GM04504 (cell line): Measurements from ENCODE around the gene EVL.

Source experiments
- DNase-seq: peaks from one replicate; pipeline ENCODE4 v3.0.0-alpha.2; 2012; ENCODE audit warnings: low read depth

The EVL gene

DNA sequence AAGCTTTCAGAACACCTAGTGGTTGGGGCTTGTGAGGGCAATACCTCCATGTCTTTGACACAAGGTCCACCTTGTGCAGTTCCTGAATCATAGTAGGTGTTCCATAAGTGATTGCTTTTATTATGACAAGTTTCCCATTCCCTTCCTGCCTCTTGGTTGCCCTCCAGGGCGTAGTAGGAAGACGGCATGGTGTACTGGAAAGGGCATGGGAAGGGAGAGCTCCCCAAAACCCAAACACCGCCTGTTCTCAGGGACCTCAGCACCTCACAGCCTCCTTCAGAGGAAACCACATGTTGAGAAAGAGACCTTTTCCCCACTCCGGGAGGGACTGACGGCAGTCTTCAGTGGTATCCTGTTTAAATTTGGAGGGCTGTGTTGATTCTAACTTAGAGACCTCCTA is 21.1 kb downstream of the EVL start:
- no peak for DNase-seq

DNA sequence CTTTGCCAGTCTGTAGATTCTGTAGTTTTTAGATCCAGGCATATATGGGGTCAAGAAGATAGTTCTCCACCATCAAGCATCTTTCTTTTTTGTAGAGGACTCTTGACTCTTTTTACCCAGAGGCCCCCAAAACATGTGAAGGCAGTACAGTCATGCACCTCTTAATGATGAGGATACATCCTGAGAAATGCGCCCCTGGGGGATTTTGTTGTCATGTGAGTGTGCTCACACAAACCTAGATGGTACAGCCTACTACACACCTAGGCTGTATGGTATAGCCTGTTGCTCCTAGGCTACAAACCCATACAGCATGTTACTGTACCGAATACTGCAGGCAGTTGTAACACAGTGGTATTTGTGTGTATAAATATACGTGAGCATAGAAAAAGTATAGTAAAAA is 23.0 kb downstream of the EVL start:
- DNase-seq = no peak

DNA sequence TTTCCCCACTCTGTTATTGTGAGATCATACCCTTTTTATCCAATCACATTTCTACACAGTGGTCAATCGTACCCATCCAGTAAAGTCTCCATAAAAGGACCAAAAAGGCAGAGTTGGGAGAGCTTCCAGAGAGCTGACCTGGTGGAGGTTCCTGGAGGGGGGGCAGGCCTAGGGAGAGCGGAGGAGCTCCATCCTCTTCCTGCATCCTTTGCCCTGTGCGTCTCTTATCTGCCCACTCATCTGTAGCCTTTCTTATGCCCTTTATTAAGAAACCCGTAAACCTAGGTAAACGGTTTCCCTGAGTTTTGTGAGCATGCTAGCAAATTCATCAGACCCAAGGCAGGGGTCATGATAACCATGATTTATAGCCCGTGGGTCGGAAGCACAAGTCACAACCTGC is 26.2 kb downstream of the EVL start:
- DNase-seq = no peak

DNA sequence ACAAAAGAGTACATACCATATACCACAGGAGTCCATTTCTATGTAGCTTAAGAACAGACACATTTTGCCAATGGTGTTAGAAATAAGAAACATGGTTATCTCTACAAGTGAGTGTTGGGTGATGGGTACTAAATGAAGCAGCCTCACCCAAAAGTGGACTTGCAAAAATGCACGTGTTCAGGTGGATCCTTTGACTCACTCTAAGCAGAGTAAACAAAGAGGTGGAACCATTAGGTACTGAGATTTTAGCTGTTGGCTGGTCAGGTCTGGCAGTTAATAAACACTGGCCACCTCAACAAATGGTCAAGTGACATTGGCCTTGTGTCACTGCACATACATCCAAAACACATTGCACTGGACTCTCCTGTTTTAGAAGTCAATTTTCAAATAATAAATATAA is 27.6 kb downstream of the EVL start:
- DNase-seq = no peak

DNA sequence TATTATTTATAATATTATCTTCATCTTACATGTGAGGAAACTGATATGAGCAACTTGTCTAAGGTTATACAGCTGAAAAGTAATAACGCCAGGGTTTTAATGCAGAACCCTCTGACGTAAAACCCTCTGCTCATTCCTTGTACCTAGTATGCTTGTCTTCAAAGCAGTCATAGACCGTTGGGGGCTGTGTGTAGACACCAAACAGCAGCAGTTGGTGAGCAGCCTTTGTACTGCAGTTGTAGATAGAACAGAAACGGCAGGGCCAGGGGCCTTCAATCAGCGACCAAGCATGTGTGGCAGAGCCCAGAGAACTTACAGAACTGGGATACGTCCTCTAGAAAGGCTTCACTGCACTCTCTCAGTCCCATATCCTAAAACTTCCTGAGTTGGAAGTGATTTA is 28.1 kb downstream of the EVL start:
- no peak for DNase-seq

DNA sequence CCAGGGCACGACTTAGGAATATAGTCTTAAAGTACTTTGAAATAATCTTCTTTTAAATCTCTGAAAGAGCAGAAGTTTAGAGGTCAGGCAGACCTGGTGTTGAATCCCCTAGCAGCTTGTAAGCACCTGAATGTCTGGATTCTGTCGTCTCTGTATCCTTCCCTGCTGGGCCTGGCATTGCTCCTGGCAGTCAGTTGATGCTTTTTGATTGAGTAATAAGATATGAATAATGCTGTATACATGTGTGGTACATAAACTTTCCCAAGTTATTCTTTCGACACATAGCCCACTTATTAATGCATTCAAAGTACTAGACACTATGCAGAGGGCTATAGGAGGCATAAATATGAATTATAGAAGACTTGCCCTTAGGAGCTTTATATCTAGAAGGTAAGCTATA is 31.4 kb downstream of the EVL start:
- peak; percentile 50 for DNase-seq

DNA sequence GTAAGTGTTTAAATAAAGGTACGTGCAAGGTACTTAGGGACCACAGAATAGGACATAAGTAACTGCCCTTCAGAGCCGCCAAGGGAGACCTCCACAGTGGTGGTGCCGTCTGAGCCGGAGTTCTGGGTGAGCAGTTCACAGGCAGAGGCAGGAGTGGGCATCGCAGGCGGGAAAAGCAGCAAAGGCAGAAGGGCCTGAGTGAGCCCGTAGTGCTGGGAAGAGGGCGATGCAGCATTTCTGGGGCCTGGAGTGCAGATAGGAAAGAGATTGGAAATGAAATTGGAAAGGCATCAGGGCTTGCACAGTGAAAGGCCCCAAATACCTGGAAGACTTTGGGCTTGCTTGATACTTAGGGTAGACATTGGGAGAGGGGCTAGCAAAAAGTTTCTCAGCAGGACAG is 32.9 kb downstream of the EVL start:
- no peak for DNase-seq

DNA sequence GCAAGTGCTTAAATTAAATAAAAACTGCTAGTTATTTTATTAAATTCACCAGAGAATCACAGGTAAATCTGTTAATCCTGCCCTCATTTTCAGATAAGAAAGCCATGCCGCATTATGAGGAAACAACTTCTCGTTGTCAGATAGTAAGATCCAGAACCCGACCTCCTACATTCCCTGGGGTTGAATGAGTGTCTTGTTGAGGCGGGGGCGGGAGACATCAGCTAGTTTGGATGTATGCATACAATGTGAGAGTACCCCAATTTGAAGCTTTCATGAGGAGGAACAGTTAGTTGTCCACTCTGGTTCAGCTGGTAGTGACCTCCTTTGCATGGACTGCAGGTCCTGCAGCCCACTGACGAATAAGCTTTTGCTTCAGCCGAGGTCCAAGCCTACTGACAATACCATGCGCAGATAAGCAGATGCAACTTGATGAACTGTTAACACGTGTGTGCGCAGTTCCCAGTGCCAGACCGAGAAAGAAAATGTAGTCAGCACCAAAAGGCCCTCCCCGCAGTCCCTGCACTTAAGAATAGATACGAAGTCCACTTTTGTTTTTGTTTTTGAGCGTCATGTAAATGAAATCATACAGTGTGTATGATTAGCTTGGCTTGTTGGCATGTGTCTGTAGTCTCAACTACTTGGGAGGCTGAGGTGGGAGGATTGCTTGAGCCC is 34.9 kb downstream of the EVL start:
- DNase-seq = no peak

DNA sequence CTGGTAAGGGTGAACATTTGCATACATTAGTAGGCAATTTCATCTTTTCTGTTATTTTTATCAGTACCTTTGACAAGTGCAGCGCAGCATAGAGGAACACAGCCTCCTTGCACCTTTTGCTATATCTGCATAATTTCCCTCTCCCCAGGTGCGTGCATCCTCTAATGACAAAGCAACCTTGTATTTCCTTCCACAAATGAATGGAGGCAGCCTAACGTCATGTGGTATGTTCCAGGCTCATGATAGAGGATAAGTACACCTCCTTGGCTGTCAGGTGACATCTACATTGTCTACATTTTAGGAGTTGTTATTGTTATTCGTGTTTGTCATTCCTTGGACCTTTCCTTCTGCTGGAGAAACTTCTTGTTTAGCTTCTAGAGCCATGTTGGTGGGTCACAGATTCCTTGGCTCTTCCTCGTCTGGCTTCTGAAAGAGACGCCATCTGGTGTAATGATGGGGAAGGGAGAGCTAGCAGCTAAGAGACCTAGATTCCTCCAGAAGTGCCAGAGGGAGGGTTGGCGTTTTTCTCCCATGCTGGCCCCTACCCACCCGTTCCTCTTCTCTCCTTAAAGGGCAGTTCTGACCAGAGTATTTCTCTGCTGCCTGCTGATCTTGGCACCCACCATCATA is 37.0 kb downstream of the EVL start:
- no peak for DNase-seq

DNA sequence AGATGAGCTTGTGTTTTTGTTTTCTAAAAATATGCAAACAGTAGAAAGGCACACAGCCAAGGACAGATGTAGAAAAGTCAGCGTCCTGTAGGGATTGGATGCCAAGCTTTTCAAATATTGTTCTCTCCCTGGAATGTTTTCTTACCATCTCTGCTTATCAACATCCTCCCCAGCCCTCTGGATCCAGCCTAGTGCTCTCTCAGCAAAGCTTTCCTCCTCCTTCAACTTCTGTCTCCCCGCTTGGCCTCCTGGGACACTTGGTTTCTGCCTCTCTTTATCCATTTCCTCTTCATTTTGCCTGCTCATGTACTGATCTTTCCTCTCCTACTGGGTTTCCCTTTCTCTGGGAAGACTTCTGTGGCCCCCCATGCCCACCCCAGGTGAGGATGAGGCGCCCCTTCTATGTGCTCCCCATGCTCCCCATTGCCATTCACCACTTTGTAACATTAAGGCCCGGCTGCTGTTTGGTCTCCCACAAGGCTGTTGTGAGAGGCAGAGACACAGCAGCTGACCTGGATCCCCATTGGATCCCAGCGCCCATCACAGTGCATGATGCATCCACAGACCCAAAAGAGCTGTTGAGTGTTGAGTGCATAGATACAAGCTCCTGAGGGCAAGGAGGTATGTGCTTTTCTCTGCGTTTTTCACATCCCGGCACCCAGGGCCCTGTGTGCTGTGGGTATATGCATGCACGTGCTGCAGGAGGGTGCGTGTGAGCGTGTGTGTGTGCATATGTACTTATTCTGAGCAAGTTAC is 38.2 kb downstream of the EVL start:
- DNase-seq = no peak

DNA sequence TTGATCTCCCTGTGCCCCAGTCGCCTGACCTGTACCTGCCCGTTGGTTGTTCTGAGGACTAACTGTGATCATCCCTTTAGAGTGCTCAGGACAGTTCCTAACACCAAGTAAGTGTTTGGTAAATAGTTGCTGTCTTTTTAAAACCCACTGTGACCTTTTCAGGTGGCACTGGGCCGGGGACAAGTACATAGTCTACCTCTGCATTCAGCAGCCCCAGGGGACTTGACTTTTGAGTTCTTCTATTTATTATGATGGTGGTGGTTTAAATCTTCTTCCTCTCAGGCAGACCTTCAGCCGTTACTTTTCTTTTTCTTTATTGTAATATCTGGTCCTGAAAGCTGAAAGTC is 38.8 kb downstream of the EVL start:
- DNase-seq = no peak

DNA sequence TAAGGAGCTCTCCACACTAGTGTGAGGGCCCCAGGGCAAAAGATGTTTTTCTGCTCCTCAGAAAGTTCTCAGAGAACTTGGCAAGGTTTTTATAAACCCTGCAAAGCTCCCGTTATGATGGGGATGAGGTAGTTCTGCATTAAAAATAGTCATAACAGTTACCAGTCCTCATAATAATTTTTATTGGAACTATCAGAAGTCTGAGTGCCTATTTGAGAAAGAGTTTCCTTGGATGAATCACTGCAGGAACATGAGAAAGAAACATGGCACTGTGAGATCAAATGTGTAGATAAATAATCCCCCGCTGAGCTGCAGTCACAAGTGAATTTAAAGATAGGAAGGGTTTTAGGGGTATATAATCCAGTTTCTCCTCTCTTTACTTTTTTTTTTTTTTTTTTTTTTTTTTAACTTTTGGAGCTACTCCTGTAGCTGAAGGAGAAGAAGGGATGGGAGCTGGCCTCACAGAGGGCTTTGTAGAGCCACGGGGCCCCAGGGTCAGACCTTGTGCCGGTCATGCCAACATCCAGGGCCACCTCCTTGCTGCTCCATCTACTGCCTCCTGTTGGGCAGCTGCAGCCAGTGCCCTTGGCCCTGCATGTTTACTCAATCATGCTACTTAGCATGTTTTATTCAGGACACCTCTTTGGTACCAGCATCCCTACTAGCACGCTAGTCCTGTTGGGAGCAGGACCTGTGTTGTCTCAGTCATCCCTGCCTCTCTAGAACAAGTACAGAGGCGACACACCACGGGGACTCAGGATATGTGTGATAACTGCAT is 39.5 kb downstream of the EVL start:
- peak; percentile 50 for DNase-seq

DNA sequence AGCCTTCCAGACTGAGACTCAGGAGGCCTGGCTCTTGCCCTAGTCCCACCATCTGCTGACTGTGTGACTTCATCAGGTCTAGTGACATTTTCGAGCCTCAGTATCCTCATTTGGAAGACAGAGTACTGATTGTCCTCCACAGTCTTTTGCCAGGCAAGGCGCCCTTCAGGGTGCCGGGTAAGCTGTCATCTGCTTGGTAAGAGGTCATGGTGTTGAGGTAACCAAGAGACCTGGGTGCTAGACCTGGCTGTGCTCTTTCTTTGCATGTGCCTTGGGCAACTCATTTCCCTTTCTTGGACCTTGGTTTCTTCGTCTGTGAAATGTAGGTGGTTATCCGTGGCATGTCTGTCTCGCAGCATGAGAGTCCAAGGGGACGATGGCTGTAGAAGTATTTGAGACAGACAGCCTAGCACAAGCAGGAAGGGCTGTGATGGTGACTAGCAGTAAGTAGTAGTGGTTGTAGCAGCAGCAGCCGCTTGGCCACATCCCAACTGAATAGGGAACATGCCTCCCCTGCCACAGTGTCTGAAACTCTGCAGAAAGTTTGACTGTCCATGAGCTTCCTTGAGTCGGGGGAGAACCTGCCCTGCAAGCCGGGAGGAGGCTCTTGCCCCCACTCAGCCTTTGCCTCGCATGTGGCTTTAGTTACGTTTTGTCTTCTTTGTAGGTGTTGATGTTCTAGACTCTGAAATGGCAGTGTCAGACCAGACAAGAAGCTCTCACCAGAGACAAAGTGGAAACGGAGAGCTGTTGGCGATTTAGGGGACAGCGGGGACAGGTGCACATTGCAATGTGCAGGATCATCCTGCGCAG is 40.3 kb downstream of the EVL start:
- DNase-seq = no peak

DNA sequence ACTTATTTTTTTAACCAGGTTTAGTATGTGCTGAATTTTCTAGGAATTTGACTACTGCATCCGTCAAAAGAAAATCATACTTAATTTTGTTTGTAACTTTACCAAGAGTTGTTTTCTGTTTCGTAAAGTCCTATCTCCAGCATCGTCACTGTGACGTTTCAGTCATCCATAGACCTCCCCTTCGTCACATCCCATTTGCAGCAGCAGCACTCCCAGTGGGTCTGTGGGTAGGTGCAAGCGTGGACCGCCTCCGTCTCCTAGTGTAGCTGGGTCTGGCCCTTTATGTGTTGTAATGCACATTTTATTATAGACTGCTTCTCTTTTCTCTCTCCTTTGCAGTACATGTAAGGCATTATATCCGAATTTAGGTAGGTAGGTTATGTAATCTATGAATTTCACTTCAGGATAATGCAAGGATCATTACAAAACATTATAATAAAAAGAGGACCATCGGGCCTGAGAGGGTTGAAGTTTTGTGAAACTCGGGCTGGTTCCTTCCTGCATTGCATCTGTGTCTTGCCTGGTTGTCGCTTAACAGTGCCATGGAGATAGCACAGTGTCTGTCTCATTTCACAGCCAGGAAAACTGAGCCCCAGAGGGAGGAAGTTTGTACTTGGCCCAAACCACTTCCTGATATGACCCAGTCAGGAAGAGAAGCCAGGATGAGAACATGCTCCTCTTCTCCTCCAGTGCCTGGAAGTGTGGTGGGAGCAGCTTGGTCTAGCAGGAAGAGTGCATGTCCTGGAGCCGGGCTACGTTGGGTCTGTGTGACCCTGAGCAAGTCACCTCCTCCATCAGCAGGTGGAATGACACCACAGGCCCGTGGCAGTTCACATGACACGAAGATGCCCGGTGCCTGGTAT is 41.3 kb downstream of the EVL start:
- DNase-seq = no peak

DNA sequence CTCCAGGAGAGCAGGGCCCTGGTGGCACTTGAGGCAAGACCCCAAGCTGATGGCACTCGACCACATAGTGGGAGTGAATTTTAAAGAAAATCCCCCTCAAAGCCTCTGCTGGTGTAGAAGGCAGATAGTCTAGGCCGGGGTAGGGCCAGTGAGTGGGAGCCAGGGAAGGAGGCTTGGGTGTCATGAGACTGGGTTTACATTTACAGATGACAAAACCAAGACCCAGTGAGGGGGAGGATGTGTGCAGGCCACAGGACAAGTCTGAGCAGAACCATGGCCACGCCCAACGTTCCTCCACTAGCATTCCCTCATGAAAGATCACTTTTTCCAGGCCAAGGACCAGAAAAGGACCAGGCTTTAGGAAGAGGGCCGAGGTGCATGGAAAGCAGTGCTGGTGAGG is 42.0 kb downstream of the EVL start:
- DNase-seq = no peak

DNA sequence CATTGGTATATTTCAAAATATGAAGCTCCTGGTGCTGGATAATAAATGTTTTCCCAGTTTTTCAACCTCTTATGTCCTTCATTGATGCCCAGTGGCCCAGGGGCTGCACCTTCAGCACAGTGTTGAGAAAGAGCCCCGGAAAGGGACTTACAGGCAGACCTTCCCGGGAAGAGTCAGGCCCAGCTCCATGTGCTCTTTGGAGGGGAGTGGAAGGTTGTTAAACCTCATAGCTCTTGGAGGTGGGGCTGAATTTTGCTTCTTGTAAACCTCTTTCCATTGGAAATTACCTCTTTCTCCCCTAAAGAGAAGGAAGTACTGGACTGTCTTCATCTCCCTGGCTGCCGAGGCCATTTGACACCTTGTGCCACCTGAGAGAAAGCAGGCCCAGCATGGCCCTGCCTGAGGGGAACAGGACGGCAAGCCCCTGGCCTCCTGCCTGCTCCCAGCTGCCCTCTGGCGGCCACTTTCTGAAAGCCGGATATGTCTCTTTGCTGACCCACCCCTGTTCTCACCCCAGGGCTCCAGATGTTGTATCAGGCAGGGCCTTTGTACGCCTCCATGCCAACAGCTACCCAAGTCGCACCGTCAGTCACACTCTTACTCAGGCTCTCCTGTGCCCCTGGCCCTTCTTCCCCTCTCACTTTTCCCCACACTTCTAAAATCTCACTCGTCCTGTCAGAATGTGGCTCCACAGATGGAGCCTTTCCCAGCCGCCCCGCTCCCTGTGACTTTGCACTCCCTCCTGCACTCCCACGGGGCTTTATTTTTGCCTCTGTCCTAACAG is 43.0 kb downstream of the EVL start:
- DNase-seq = no peak

DNA sequence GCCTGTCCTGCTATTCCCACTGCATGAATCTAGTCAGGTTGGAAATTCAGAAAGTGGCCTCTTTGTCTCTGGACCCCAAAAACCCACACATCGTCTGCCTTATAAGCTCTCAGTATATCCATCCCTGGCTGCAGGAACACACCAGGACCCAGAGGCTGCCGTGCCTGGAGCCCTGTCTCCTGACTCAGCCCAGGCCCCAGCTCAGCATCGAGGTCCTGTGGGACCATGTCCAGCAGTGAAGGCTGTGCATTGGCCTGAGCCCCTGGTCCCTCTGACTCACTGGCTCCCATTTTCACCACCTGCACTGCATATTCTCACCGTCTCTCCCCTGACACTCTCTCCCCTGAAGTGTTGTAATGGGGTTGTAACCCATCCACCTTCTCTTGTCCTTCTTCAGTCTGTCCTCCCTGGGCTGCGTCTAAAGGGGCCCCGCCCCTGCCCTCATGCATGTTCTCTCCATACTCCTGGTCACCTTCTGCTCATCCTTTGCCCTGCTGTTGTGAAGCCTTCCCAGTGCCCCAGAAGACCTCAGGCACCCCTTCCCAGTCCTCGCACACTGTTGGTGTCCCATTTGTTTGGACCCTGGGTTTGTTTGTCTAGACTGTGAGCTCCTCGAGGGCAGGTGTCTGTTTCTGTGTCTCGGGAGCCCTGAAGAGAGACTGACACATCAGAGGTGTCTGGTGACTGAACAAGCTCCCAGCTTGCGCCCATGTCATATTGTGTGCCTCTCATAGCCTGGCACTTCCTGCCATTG is 43.8 kb downstream of the EVL start:
- DNase-seq = no peak

DNA sequence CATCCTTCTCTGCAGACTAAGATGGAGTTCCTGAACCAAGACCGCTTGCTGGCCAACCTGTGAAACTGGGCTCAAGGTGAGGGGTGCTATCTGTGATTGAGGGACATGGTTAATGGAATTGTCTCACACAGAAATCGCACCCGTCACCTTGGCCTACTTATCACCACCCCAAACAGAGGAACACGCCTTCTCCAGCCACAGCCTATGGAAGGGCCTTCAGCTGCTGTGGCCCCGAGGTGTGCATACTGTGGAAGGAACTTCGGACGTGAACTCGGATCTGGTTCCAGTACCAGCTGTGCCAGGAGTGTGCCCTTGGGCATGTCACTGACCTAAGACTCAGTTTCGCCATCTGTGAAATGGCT is 44.4 kb downstream of the EVL start:
- DNase-seq = no peak

DNA sequence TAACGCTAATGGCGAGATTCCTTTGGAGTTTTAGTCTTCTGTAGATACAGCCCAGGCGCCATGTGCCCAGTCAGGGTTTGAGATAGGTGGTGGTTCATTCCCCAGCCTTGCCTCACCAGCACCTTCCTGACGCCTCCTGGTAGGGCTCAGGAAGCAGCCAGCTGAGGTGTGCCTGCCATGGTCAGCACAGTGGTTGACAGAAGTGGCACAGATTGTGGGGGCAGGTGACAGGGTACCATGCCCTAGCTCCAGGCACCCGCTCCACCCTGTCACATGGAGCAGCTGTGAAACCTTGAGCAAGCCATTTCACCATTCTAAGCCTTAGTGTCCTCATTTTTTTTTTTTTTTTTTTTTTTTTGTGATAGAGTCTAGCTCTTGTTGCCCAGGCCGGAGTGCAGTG is 45.6 kb downstream of the EVL start:
- DNase-seq = no peak
